ENCODE results near the gene P4HA1. TPM values are rescaled to one million over a fixed set of nuclear protein-coding genes. Genes with fewer than 3 reads are reported as not detected.

P4HA1 gene
- total and polyA plus RNA-seq, 9 of the 15 experiments (the other 6 are each of a cell fraction or from before 2014, with no cell fraction given) = 20.2 to 177 (median 28.6) TPM

- TF ChIP-seq, protein P1, sequence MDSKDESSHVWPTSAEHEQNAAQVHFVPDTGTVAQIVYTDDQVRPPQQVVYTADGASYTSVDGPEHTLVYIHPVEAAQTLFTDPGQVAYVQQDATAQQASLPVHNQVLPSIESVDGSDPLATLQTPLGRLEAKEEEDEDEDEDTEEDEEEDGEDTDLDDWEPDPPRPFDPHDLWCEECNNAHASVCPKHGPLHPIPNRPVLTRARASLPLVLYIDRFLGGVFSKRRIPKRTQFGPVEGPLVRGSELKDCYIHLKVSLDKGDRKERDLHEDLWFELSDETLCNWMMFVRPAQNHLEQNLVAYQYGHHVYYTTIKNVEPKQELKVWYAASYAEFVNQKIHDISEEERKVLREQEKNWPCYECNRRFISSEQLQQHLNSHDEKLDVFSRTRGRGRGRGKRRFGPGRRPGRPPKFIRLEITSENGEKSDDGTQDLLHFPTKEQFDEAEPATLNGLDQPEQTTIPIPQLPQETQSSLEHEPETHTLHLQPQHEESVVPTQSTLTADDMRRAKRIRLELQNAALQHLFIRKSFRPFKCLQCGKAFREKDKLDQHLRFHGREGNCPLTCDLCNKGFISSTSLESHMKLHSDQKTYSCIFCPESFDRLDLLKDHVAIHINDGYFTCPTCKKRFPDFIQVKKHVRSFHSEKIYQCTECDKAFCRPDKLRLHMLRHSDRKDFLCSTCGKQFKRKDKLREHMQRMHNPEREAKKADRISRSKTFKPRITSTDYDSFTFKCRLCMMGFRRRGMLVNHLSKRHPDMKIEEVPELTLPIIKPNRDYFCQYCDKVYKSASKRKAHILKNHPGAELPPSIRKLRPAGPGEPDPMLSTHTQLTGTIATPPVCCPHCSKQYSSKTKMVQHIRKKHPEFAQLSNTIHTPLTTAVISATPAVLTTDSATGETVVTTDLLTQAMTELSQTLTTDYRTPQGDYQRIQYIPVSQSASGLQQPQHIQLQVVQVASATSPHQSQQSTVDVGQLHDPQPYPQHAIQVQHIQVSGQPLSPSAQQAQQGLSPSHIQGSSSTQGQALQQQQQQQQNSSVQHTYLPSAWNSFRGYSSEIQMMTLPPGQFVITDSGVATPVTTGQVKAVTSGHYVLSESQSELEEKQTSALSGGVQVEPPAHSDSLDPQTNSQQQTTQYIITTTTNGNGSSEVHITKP (IDR thresholded peaks at IDR 0.05; ENCODE audit: partially characterized antibody) = peak; percentile 60
- no peak for TF ChIP-seq ZBTB2 (IDR thresholded peaks at IDR 0.05)
- TF ChIP-seq ZNF224 (CRISPR knock-in tag; IDR thresholded peaks at IDR 0.05) = no peak
- TF ChIP-seq ATF3 (IDR thresholded peaks at IDR 0.05) = peak; percentile 85
- no peak for TF ChIP-seq ATF3 (CRISPR knock-in tag; conservative IDR thresholded peaks at IDR 0.05)
- no peak for TF ChIP-seq FUS (optimal IDR thresholded peaks at IDR 0.05; ENCODE audit: low read depth, low read length)
- TF ChIP-seq ZNF134 (CRISPR knock-in tag; conservative IDR thresholded peaks at IDR 0.05) = no peak
- peak; percentile 76 for TF ChIP-seq SOX6 (IDR thresholded peaks at IDR 0.05)
- TF ChIP-seq HDAC3 (IDR thresholded peaks at IDR 0.05; ENCODE audit: borderline replicate concordance, partially characterized antibody) = peak; percentile 24
- TF ChIP-seq NFRKB (IDR thresholded peaks at IDR 0.05; ENCODE audit: low read depth) = no peak
- peak; percentile 74 for TF ChIP-seq MEIS2 (IDR thresholded peaks at IDR 0.05; ENCODE audit: partially characterized antibody)
- no peak for TF ChIP-seq ZC3H4 (CRISPR knock-in tag; IDR thresholded peaks at IDR 0.05; ENCODE audit: borderline replicate concordance)
- peak; percentile 55; the same call in 1 of the 2 replicates for TF ChIP-seq MEF2D (tag; conservative IDR thresholded peaks at IDR 0.05; ENCODE audit: low read depth)
- 0 out of 2 replicates have a peak, but pooled peaks have one; percentile 27 for TF ChIP-seq ARID1B (IDR thresholded peaks at IDR 0.05)
- TF ChIP-seq RNF2 (IDR thresholded peaks at IDR 0.05) = no peak
- TF ChIP-seq JUND (IDR thresholded peaks at IDR 0.05; ENCODE audit: borderline replicate concordance, low read depth, low read length) = peak; percentile 82
- peak; percentile 70; the same call in 2 of the 3 replicates for TF ChIP-seq JUND (tag; IDR thresholded peaks at IDR 0.05; ENCODE audit: borderline replicate concordance, low read depth, low read length)
- TF ChIP-seq RBM15 (IDR thresholded peaks at IDR 0.05; ENCODE audit: insufficient read depth, low read length) = no peak
- TF ChIP-seq, protein P2, sequence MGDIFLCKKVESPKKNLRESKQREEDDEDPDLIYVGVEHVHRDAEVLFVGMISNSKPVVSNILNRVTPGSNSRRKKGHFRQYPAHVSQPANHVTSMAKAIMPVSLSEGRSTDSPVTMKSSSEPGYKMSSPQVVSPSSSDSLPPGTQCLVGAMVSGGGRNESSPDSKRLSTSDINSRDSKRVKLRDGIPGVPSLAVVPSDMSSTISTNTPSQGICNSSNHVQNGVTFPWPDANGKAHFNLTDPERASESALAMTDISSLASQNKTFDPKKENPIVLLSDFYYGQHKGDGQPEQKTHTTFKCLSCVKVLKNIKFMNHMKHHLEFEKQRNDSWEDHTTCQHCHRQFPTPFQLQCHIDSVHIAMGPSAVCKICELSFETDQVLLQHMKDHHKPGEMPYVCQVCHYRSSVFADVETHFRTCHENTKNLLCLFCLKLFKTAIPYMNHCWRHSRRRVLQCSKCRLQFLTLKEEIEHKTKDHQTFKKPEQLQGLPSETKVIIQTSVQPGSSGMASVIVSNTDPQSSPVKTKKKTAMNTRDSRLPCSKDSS (IDR thresholded peaks at IDR 0.05; ENCODE audit: low read depth, partially characterized antibody) = no peak
- TF ChIP-seq JUN (IDR thresholded peaks at IDR 0.05; ENCODE audit: borderline replicate concordance, low read depth, low read length) = 0 out of 2 replicates have a peak, but pooled peaks have one; percentile 48
- TF ChIP-seq JUN (CRISPR knock-in tag; IDR thresholded peaks at IDR 0.05; ENCODE audit: borderline replicate concordance) = no peak
- no peak for TF ChIP-seq SMARCA5 (IDR thresholded peaks at IDR 0.05)
Measured at GRCh38 chr10:73117976-73118743, 21.5 kb upstream of the P4HA1 start (continued).
